NT2/D1 (cell line): ENCODE results near the gene NHS.

Experiments used
- SUZ12 ChIP-seq: IDR thresholded peaks from 2 replicates; pipeline ENCODE4 v1.6.1; 2011; ENCODE audit not compliant: insufficient read length, insufficient read depth; ENCODE audit errors: extremely low read depth
- YY1 ChIP-seq: IDR thresholded peaks from 2 replicates; pipeline ENCODE4 v1.6.1; 2011; ENCODE audit not compliant: insufficient read length, insufficient read depth

- TF ChIP-seq SUZ12: no peak
- no peak for TF ChIP-seq YY1
These were observed 63.2 kb downstream of the NHS start for GRCh38 chrX:17438221-17438620.
